PC-3 (cell line): ENCODE results near the gene PIK3R5. TPM values are rescaled to one million over a fixed set of nuclear protein-coding genes. Genes with fewer than 3 reads are reported as not detected.
"Not testable (repeated sequence)": the region's sequence is repeated elsewhere in the genome, so short reads cannot be mapped to it uniquely, and the experiment has no call there.

Source experiments
- ATAC-seq: fragments of 200-7000 bp; cut with Tn5 transposase; 2 replicates; pipeline ENCODE4 v1.9.1; 2020; ENCODE audit warnings: mild to moderate bottlenecking, moderate library complexity
- BruUV-seq: library from RNA; stranded (reverse); fragments of 400-500 nt; replicated peaks from 2 replicates; lab custom pipeline; 2021; lab: Mats Ljungman, UMichigan
- CTCF ChIA-PET: fragments of 300-600 bp; sonication (Branson Sonifier 250); formaldehyde crosslinking; loops from one replicate; lab custom pipeline; 2022; ENCODE audit warnings: antibody characterized with exemption; lab: Charles Lee
- POLR2A ChIA-PET: fragments of 300-600 bp; sonication (Branson Sonifier 250); formaldehyde crosslinking; loops from one replicate; lab custom pipeline; 2022; ENCODE audit warnings: antibody characterized with exemption; ENCODE audit not compliant: unreplicated experiment; lab: Charles Lee
- DNase-seq: peaks from one replicate; pipeline ENCODE4 v3.0.0-alpha.2; 2015
- H2AFZ ChIP-seq: fragments of 300-600 bp; sonication (generic); 2 replicates; pipeline ENCODE4 v1.6.0; 2016; ENCODE audit warnings: antibody characterized with exemption, low read length
- H3F3A ChIP-seq: fragments of 300-600 bp; sonication (generic); one replicate; pipeline ENCODE4 v1.6.0; 2017; ENCODE audit warnings: antibody characterized with exemption, low read length, control low read depth, mild to moderate bottlenecking; ENCODE audit not compliant: unreplicated experiment
- H3K27ac ChIP-seq: fragments of 300-600 bp; sonication (generic); 2 replicates; pipeline ENCODE4 v1.5.1; 2016; ENCODE audit warnings: mild to moderate bottlenecking, low read length
- H3K27me3 ChIP-seq: fragments of 300-600 bp; sonication (generic); 2 replicates; pipeline ENCODE4 v1.6.1; 2016; ENCODE audit warnings: low read length, mixed read lengths
- H3K36me3 ChIP-seq: fragments of 300-600 bp; sonication (generic); 2 replicates; pipeline ENCODE4 v1.6.1; 2016; ENCODE audit warnings: low read depth, mixed run types, low read length, mixed read lengths
- H3K4me1 ChIP-seq: fragments of 300-600 bp; sonication (generic); 2 replicates; pipeline ENCODE4 v1.5.1; 2016; ENCODE audit warnings: low read length; ENCODE audit not compliant: insufficient read depth
- H3K4me2 ChIP-seq: fragments of 300-600 bp; sonication (generic); 2 replicates; pipeline ENCODE4 v1.6.0; 2016; ENCODE audit warnings: low read length
- H3K4me3 ChIP-seq: fragments of 300-600 bp; sonication (generic); 2 replicates; pipeline ENCODE4 v1.5.1; 2016; ENCODE audit warnings: mild to moderate bottlenecking, low read length, mixed read lengths
- H3K79me2 ChIP-seq: fragments of 300-600 bp; sonication (generic); 2 replicates; pipeline ENCODE4 v1.6.1; 2017; ENCODE audit warnings: low read length, mixed read lengths
- H3K9ac ChIP-seq: fragments of 300-600 bp; sonication (generic); 2 replicates; pipeline ENCODE4 v1.6.0; 2016; ENCODE audit warnings: mild to moderate bottlenecking, low read length
- H3K9me2 ChIP-seq: fragments of 300-600 bp; sonication (generic); replicated peaks from 2 replicates; pipeline ENCODE4 v1.6.1; 2016; ENCODE audit warnings: mixed run types, low read length, mixed read lengths
- H3K9me3 ChIP-seq: fragments of 300-600 bp; sonication (generic); 2 replicates; pipeline ENCODE4 v1.6.1; 2016; ENCODE audit warnings: low read length, mixed read lengths
- H4K20me1 ChIP-seq: fragments of 300-600 bp; sonication (generic); 2 replicates; pipeline ENCODE4 v1.6.1; 2016; ENCODE audit warnings: low read length, mixed read lengths
- CTCF ChIP-seq: fragments of 300-600 bp; sonication (generic); conservative IDR thresholded peaks from 2 replicates; pipeline ENCODE4 v1.5.1; 2017; ENCODE audit warnings: antibody characterized with exemption, low read depth, mild to moderate bottlenecking, low read length
- EZH2 ChIP-seq: fragments of 300-600 bp; sonication (generic); IDR thresholded peaks from one replicate; pipeline ENCODE4 v1.6.1; 2017; ENCODE audit warnings: antibody characterized with exemption, mild to moderate bottlenecking, low read length; ENCODE audit not compliant: unreplicated experiment
- EZH2phosphoT487 ChIP-seq: fragments of 300-600 bp; sonication (generic); IDR thresholded peaks from 2 replicates; pipeline ENCODE4 v1.6.1; 2018; ENCODE audit warnings: mild to moderate bottlenecking, antibody characterized with exemption, low read length, borderline replicate concordance
- intact Hi-C: fragments of 100-400 bp; cut with micrococcal nuclease; formaldehyde crosslinking; loops from 2 replicates; pipeline ENCODE4 v1.9.0; 2023
- total RNA-seq: library from RNA; depleted of rRNA; stranded (reverse); fragments of >200 nt; gene quantifications from 2 replicates; pipeline ENCODE4 v1.2.3, GENCODE V29; 2014

Gene PIK3R5
- total RNA-seq, 1 experiment from 2014 or later, result not detected

DNA sequence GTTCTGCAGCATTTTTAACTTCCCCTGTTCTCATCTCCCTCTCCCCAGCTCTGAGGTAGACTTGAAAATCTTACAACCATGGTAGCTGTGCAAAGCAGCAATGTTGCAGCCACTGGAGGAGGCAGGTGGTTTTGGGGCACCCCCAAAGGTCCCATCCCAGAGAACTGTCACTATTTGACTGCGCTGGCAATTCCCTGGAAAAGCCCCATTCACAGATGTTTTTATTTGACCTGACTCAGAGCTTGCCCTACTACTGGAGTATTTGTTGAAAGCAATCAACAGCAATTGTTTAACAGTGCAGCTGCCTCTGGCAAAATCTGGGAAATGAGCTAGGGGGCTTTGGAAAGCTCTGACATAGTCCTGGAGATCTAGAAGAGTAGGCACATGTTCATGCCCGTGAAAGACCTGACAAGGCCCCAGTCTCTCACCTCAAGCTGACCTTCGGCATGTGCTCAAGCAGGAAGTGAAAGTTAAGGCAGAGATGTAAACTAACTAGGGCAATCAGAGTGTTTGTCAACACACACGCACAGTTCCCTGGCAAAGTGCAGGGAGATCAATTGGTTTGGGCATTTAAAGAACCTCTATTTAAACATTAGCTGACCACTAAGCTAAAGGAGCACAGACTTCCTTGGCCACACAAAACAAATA is 19.7 kb upstream of the PIK3R5 start:
- H3F3A ChIP-seq, result no peaks in the 10 kb centered on the region
- TF ChIP-seq EZH2 (no peak), CTCF (no peak)
- DNase-seq, result no peak
- intact Hi-C loops, result no loop called here
- no peaks in the 10 kb centered on the region for H3K79me2 ChIP-seq
- no peak overlapping the region for H3K4me3 ChIP-seq
- H3K4me2 ChIP-seq, result no peak overlapping the region
- CTCF ChIA-PET, result interaction anchor here (0.6 kb wide), 1 partner anchor 537 kb away, joined by 3 read pairs; no protein-coding TSS in a partner anchor
- no TSS peak for BruUV-seq
- no peak overlapping the region for H2AFZ ChIP-seq
- POLR2A ChIA-PET, result no interaction called here
- H3K9ac ChIP-seq, result no peak overlapping the region
- ATAC-seq, result no peak
- no peak overlapping the region for H3K27ac ChIP-seq
- H3K9me2 ChIP-seq, result no peaks in the 10 kb centered on the region
- peaks cover 27% of the 10 kb centered on the region for H3K27me3 ChIP-seq
- H3K4me1 ChIP-seq, result no peaks in the 10 kb centered on the region
- H3K9me3 ChIP-seq, result no peaks in the 10 kb centered on the region
- H4K20me1 ChIP-seq, result no peaks in the 10 kb centered on the region
- H3K36me3 ChIP-seq, result no peaks in the 10 kb centered on the region

DNA sequence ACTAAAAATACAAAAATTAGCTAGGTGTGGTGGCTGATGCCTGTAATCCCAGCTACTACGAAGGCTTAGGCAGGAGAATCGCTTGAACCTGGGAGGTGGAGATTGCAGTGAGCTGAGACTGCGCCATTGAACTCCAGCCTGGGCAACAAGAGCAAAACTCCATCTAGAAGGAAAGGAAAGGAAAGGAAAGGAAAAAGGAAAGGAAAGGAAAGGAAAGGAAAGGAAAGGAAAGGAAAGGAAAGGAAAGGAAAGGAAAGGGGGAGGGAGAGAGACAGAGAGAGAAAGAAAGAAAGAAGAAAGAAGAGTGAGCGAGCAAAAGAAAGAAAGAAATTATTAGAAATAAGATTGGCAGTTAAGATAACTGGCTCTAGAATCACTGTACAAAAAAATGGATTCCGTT is 18.7 kb upstream of the PIK3R5 start:
- CTCF ChIA-PET, H3K36me3 ChIP-seq, H3K4me3 ChIP-seq, H3K9me2 ChIP-seq, H3K9ac ChIP-seq, H3K27ac ChIP-seq, H3K79me2 ChIP-seq, H4K20me1 ChIP-seq, H3F3A ChIP-seq, BruUV-seq, H3K9me3 ChIP-seq, DNase-seq, H3K4me2 ChIP-seq, H3K4me1 ChIP-seq, H2AFZ ChIP-seq, ATAC-seq, intact Hi-C loops, POLR2A ChIA-PET: not testable (repeated sequence)
- H3K27me3 ChIP-seq, result peaks cover 27% of the 10 kb centered on the region

DNA sequence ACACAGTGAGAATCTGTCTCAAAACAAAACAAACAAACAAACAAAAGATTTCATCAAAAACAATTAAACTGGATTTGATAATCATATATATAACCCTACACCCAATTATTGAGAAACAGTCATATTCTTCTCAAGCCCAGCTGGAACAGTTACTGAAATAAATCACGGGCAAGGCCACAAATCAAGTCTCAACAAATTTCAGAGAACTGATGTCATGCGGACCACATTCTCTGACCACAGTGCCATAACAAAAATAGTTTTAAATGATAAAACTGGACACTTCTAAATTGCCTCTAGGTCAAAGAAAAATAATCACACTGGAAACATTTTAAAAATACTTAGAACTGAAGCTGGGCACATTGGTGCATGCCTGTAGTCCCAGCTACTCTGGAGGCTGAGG is 15.9 kb upstream of the PIK3R5 start:
- intact Hi-C loops, result no loop called here
- Histone ChIP-seq H3K9ac (no peak overlapping the region), H3F3A (no peaks in the 10 kb centered on the region), H3K79me2 (no peaks in the 10 kb centered on the region), H3K9me2 (no peaks in the 10 kb centered on the region), H3K4me3 (no peak overlapping the region), H3K36me3 (no peaks in the 10 kb centered on the region), H3K9me3 (no peaks in the 10 kb centered on the region), H3K27me3 (peaks cover 27% of the 10 kb centered on the region), H3K27ac (no peak overlapping the region), H4K20me1 (no peaks in the 10 kb centered on the region), H2AFZ (no peak overlapping the region), H3K4me1 (no peaks in the 10 kb centered on the region), H3K4me2 (no peak overlapping the region)
- no TSS peak for BruUV-seq
- CTCF ChIA-PET, result no interaction called here
- POLR2A ChIA-PET, result no interaction called here
- DNase-seq (no peak), ATAC-seq (no peak)
- TF ChIP-seq CTCF, result no peak
- no peak for TF ChIP-seq EZH2phosphoT487
- no peak for TF ChIP-seq EZH2
